Gastrocnemius medialis (tissue), 4 donors: Measurements from ENCODE around the gene EXOSC10. TPM values are rescaled to one million over a fixed set of nuclear protein-coding genes. Genes with fewer than 3 reads are reported as not detected.

Experiments used
- total RNA-seq, 4 donors: library from RNA; depleted of rRNA; stranded (reverse); fragments of >200 nt; gene quantifications; one replicate each; pipeline versions ENCODE4 v1.1.0 to v1.2.3, GENCODE V29; 2016

EXOSC10 gene
- total RNA-seq, 4 donors from 2014 or later = 26.5 to 44.4 (median 40.3) TPM

Other genes with a start within 250 kb of the EXOSC10 start
- 100 to 1,000 TPM in 1 of 4 donors, 10 to 100 TPM in 3; 72.0 to 101 (median 85.5) TPM for gene TARDBP, start 87.2 kb downstream of the EXOSC10 start, total RNA-seq
- under 1 TPM in 1 of 4 donors, not detected in 3; 0.16 TPM for gene MASP2, start 52.6 kb downstream of the EXOSC10 start, total RNA-seq
- 10 to 100 TPM; 32.1 to 80.3 (median 48.3) TPM for gene SRM, start 39.9 kb downstream of the EXOSC10 start, total RNA-seq
- gene ANGPTL7, start 89.5 kb upstream of the EXOSC10 start, total RNA-seq = 10 to 100 TPM in 1 of 4 donors, 1 to 10 TPM in 2, under 1 TPM in 1; 0.56 to 30.7 (median 3.3) TPM
- 10 to 100 TPM; 40.7 to 66.3 (median 52.9) TPM for gene MTOR, start 162.7 kb upstream of the EXOSC10 start, total RNA-seq
- 10 to 100 TPM; 15.1 to 24.5 (median 20.2) TPM for gene UBIAD1, start 173.3 kb upstream of the EXOSC10 start, total RNA-seq